ENCODE results near the gene TRPC4AP.

Gene TRPC4AP

GRCh38 chr20:35000922-35001595 lies 91.5 kb downstream of the TRPC4AP start:
- DNase-seq (ENCODE audit: low read depth), result no peak

DNA sequence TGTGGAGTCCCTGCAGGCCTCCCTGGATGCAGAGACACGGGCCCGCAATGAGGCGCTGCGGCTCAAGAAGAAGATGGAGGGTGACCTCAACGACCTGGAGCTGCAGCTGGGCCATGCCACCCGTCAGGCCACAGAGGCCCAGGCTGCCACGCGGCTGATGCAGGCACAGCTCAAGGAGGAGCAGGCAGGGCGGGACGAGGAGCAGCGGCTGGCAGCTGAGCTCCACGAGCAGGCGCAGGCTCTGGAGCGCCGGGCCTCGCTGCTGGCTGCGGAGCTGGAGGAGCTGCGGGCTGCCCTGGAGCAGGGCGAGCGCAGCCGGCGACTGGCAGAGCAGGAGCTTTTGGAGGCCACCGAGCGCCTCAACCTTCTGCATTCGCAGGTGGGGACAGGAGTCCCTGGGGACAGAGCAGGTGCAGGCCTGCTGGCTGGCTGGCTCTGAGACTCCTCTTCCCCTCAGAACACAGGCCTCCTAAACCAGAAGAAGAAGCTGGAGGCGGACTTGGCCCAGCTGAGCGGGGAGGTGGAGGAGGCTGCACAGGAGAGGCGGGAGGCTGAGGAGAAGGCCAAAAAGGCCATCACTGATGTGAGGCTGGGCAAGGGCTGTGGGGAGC lies 92.2 kb downstream of the TRPC4AP start:
- DNase-seq (ENCODE audit: low read depth), result no peak

- no peak for DNase-seq (ENCODE audit: low read depth)
Observed at GRCh38 chr20:34999782-35000181, 92.8 kb downstream of the TRPC4AP start.

- no peak for DNase-seq (ENCODE audit: low read depth)
Observed at GRCh38 chr20:34999021-34999451, 93.6 kb downstream of the TRPC4AP start.

- DNase-seq (ENCODE audit: low read depth), result no peak
Observed at GRCh38 chr20:34998331-34998950, 94.2 kb downstream of the TRPC4AP start.

DNA sequence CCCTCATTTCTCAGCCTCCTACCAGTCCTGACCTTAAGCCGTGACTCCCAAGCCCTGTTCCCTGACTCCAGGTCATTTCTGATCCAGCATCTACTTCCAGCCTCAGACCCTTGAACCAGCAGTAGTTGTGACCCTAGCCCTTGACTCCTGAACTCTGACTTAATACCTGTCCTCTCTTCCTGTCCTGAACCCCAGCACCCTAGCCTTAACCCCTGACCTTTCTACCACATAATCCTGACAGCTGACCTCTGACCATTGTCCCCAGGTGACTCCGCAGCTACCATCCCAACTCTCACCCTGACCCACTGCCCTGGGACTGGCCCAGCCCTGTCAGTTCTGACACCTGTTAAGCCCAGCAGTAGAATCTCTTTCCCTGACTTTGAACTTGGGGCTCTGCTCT lies 94.8 kb downstream of the TRPC4AP start:
- no peak for DNase-seq (ENCODE audit: low read depth)

- DNase-seq (ENCODE audit: low read depth), result no peak
Observed at GRCh38 chr20:34997131-34997561, 95.5 kb downstream of the TRPC4AP start.

DNA sequence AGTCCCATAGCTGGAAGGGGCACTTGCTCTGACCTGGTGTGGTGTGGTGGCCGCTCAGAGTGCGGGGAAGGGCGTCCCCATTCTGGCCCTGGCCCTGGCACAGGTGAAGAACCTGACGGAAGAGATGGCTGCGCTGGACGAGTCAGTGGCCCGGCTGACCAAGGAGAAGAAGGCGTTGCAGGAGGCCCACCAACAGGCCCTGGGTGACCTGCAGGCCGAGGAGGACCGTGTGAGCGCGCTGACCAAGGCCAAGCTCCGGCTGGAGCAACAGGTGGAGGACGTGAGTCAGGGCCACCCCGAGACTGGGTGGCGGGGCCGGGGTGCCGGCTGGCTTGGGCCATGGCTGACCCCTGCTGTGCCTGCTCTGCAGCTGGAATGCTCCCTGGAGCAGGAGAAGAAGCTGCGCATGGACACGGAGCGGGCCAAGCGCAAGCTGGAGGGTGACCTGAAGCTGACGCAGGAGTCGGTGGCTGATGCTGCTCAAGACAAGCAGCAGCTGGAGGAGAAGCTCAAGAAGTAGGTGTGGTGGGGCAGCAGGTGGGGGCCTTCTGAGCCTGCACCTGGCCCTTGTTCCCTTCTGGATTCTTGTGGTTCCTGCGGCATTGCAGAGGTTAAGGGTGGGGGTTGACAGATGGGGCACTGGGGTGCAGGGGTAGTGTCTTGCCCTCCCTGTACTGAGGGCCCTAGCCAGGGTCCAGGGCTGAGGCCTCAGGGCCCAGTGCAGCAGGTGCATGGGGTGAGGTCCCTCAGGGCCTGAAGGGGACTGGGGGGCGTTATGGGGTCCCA lies 96.2 kb downstream of the TRPC4AP start:
- DNase-seq (ENCODE audit: low read depth), result no peak

DNA sequence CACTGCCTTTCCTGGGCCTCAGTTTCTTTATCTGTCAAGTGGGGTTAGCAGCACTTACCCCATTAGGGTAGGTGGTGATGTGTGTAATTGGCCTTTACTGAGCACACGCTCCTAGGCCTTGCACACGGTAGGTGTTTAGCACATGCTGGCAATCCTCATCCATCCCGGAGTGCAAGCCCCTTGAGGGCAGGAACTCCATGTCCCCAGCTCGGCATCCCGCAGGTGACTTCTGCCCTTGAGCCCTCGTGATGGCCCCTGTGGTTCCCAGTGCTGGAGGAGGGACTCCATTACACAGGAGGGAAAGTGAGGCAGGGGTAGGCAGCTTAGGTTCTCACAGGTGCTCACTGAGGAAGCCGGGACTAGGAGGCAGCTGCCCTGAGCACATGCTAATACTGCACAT lies 96.9 kb downstream of the TRPC4AP start:
- no peak for DNase-seq (ENCODE audit: low read depth)

DNA sequence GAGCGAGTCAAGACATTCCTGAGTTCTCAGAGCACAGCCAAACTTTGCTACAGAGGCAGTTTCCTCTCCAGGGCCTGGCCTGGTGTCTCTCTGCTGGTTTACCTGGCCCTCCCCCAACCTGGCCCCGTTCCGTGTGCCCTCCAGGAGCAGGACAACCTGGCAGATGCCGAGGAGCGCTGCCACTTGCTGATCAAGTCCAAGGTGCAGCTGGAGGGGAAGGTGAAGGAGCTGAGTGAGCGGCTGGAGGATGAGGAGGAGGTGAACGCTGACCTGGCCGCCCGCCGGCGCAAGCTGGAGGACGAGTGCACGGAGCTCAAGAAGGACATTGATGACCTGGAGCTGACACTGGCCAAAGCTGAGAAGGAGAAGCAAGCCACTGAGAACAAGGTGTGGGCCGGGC lies 97.4 kb downstream of the TRPC4AP start:
- no peak for DNase-seq (ENCODE audit: low read depth)

GRCh38 chr20:34994509-34995131 lies 98.0 kb downstream of the TRPC4AP start:
- no peak for DNase-seq (ENCODE audit: low read depth)

- DNase-seq (ENCODE audit: low read depth), result no peak
Observed at GRCh38 chr20:34993941-34994508, 98.6 kb downstream of the TRPC4AP start.

- DNase-seq (ENCODE audit: low read depth), result no peak
Observed at GRCh38 chr20:34992751-34993417, 99.7 kb downstream of the TRPC4AP start.

GRCh38 chr20:34990661-34991214 lies 101.9 kb downstream of the TRPC4AP start:
- no peak for DNase-seq (ENCODE audit: low read depth)

DNA sequence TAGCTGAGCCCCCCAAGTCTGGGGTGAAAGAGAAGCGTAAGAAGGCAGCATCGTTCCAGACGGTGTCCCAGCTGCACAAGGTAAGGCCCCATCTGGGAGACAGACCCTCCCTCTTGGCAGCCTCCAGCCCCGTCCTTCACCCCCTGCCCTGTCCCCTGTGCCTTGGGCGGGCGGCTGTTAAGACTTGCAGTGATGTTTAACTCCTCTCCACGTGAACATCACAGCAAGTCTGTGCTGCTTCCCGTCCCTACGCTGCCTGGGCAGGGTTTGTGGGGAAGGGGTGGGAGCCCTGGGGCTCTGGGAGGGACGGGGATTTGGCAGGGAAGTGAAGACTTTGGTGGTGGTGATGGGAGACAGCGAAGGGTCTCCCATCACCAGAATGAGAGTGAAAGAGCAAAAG lies 102.4 kb downstream of the TRPC4AP start:
- no peak for DNase-seq (ENCODE audit: low read depth)

DNA sequence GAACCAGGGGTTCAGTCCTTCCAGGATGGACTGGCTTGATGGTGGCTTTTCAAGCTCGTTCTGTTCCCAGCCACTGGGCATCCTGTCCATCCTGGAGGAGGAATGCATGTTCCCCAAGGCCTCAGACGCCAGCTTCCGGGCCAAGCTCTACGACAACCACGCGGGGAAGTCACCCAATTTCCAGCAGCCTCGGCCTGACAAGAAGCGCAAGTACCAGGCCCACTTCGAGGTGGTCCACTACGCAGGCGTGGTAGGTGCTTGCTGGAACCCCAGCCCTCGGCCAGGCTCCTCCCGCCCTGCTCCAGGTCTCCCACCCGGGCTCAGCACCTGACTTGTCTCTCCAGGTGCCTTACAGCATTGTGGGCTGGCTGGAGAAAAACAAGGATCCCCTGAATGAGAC lies 102.9 kb downstream of the TRPC4AP start:
- DNase-seq (ENCODE audit: low read depth), result no peak

DNA sequence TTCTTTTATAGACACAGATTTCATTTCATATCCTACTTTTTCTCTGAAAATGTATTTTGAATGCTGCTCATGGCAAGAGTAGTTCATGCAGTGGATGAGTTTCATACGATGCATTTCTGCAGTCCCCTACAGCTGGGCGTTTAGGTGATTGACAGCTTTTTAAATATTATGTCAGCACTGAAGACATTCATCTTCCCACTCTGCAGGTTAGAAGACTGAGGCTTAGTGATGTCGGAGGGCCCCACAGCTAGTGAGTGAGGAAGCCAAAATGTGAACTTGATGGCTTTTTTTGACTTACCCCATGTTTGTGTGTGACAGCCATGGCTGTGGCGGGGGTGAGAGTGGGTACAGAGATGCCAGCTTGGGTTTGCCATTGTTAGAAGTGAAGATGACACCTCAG lies 103.5 kb downstream of the TRPC4AP start:
- no peak for DNase-seq (ENCODE audit: low read depth)

DNA sequence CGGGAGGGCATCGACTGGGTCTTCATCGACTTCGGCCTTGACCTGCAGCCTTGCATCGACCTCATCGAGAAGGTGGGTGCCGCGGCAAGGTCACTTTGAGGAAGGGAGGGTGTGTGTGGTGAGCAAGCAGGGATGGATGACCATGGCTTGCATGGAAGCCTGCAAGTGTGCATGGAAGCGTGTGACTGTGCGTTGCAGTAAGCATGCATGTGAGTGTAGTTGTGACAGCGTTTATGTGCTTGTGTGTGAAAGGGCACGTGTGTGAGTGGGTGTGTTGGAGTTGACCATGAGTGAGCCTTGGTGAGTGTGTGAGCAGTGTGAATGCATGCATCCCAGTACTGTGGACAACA lies 104.4 kb downstream of the TRPC4AP start:
- no peak for DNase-seq (ENCODE audit: low read depth)

DNA sequence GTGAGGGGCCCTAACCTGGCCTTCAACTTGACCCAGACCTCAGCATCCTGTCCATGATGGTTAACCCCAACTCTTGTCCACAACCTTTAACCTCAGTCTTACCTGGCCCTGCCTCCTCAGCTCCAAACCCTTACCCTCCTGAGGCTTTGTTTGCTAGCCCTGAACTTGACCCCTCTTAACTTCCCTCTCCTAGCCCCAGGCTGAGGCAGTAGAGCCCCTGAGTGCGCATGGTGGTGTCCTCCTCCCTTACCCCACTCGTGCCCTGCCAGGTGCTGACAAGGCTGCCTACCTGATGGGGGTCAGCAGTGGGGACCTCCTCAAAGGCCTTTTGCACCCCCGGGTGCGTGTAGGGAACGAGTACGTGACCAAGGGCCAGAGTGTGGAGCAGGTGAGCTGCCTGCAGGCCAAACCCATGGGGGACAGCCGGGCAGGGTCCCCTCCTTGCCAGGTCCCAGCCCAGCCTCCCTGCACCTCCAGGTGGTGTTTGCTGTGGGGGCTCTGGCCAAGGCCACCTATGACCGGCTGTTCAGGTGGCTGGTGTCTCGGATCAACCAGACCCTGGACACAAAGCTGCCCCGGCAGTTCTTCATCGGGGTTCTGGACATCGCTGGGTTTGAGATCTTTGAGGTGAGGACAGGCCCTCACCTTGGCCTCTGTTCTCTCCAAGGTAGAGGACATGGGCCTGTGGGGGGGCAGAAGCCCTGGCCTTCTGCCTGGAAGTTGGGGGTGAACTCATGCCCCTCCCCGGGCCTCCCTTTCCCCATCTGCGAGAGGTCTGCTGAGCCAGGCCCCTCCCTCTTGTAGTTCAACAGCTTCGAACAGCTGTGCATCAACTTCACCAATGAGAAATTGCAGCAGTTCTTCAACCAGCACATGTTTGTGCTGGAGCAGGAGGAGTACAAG lies 105.1 kb downstream of the TRPC4AP start:
- no peak for DNase-seq (ENCODE audit: low read depth)
